NCI-H524 (cell line): ENCODE results near the gene AGBL4.

ENCODE experiments used
- DNase-seq, 2 experiments: peaks; one replicate each; lab custom pipeline; 2025; lab: John Stamatoyannopoulos, UW

AGBL4 gene

GRCh38 chr1:48829446-48829845, 1194.3 kb downstream of the AGBL4 start:
- no peak for DNase-seq

GRCh38 chr1:48823168-48823567, 1200.6 kb downstream of the AGBL4 start:
- peak in 1 of 2 experiments; percentile 12 for DNase-seq

GRCh38 chr1:48820491-48820890, 1203.3 kb downstream of the AGBL4 start:
- no peak for DNase-seq

GRCh38 chr1:48817505-48818114, 1206.1 kb downstream of the AGBL4 start:
- DNase-seq = peak in 1 of 2 experiments; percentile 57

GRCh38 chr1:48810740-48811139, 1213.0 kb downstream of the AGBL4 start:
- DNase-seq = peak in 1 of 2 experiments; percentile 46

GRCh38 chr1:48808496-48808895, 1215.3 kb downstream of the AGBL4 start:
- no peak for DNase-seq

- DNase-seq = no peak
Observed at GRCh38 chr1:48807554-48808260, 1216.0 kb downstream of the AGBL4 start.

GRCh38 chr1:48803474-48803873, 1220.3 kb downstream of the AGBL4 start:
- no peak for DNase-seq

GRCh38 chr1:48794816-48795215, 1228.9 kb downstream of the AGBL4 start:
- no peak for DNase-seq

- no peak for DNase-seq
Observed at GRCh38 chr1:48793863-48794262, 1229.9 kb downstream of the AGBL4 start.

GRCh38 chr1:48792961-48793360, 1230.8 kb downstream of the AGBL4 start:
- DNase-seq = peak in 1 of 2 experiments; percentile 6

GRCh38 chr1:48790397-48790796, 1233.4 kb downstream of the AGBL4 start:
- DNase-seq = no peak

GRCh38 chr1:48789903-48790302, 1233.9 kb downstream of the AGBL4 start:
- DNase-seq = no peak

GRCh38 chr1:48785869-48786268, 1237.9 kb downstream of the AGBL4 start:
- DNase-seq = no peak

- DNase-seq = peak in 1 of 2 experiments; percentile 35
Observed at GRCh38 chr1:48784301-48784700, 1239.5 kb downstream of the AGBL4 start.

- peak in 1 of 2 experiments; percentile 50 for DNase-seq
Observed at GRCh38 chr1:48777219-48777895, 1246.4 kb downstream of the AGBL4 start.

- peak; percentile 77 to 82 for DNase-seq
Observed at GRCh38 chr1:48776393-48777218, 1247.1 kb downstream of the AGBL4 start, which contains the start of gene BEND5. BEND5 (minus strand) TSS chr1:48776891; CDS start chr1:48776831, 60 bp downstream.

- peak in 1 of 2 experiments; percentile 22 for DNase-seq
Observed at GRCh38 chr1:48775831-48776392, 1247.8 kb downstream of the AGBL4 start.

GRCh38 chr1:48773133-48773532, 1250.6 kb downstream of the AGBL4 start:
- DNase-seq = no peak

GRCh38 chr1:48772211-48772610, 1251.5 kb downstream of the AGBL4 start:
- DNase-seq = no peak

GRCh38 chr1:48771561-48771960, 1252.2 kb downstream of the AGBL4 start:
- DNase-seq = no peak
